ENCODE data around the gene CCRL2. TPM values are rescaled to one million over a fixed set of nuclear protein-coding genes. Genes with fewer than 3 reads are reported as not detected.

The CCRL2 gene
- total and polyA plus RNA-seq, 9 of the 15 experiments (the other 6 are each of a cell fraction or from before 2014, with no cell fraction given), result 3.4 to 5.7 (median 4.0) TPM

- TF ChIP-seq THAP12 (CRISPR knock-in tag; IDR thresholded peaks at IDR 0.05) (no peak), BCLAF1 (IDR thresholded peaks at IDR 0.05; ENCODE audit: borderline replicate concordance in 1 of 2, control insufficient read depth in 1 of 2, low read depth in 2 of 2, low read length in 1 of 2) (no peak), THRA (IDR thresholded peaks at IDR 0.05) (no peak), ZNF436 (CRISPR knock-in tag; IDR thresholded peaks at IDR 0.05) (no peak), ILF3 (IDR thresholded peaks at IDR 0.05; ENCODE audit: borderline replicate concordance) (no peak), RBFOX2 (IDR thresholded peaks at IDR 0.05; ENCODE audit: low read depth, low read length) (no peak), KDM1A (IDR thresholded peaks at IDR 0.05) (peak; percentile 99), CBFA2T3 (IDR thresholded peaks at IDR 0.05) (peak; percentile 94), ZNF583 (CRISPR knock-in tag; IDR thresholded peaks at IDR 0.05) (0 out of 2 replicates have a peak, but pooled peaks have one; percentile 50), CHD2 (IDR thresholded peaks at IDR 0.05; ENCODE audit: low read depth, low read length) (no peak), ZNF644 (tag; IDR thresholded peaks at IDR 0.05; ENCODE audit: low read depth) (peak; percentile 76; the same call in 1 of the 2 replicates), ZNF232 (CRISPR knock-in tag; IDR thresholded peaks at IDR 0.05) (no peak)
- TF ChIP-seq, protein P1, sequence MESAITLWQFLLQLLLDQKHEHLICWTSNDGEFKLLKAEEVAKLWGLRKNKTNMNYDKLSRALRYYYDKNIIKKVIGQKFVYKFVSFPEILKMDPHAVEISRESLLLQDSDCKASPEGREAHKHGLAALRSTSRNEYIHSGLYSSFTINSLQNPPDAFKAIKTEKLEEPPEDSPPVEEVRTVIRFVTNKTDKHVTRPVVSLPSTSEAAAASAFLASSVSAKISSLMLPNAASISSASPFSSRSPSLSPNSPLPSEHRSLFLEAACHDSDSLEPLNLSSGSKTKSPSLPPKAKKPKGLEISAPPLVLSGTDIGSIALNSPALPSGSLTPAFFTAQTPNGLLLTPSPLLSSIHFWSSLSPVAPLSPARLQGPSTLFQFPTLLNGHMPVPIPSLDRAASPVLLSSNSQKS (CRISPR knock-in tag; IDR thresholded peaks at IDR 0.05), result no peak
- TF ChIP-seq, protein P2, sequence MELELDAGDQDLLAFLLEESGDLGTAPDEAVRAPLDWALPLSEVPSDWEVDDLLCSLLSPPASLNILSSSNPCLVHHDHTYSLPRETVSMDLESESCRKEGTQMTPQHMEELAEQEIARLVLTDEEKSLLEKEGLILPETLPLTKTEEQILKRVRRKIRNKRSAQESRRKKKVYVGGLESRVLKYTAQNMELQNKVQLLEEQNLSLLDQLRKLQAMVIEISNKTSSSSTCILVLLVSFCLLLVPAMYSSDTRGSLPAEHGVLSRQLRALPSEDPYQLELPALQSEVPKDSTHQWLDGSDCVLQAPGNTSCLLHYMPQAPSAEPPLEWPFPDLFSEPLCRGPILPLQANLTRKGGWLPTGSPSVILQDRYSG (tag; conservative IDR thresholded peaks at IDR 0.05; ENCODE audit: low read depth), result no peak
Observed at GRCh38 chr3:46400000-46400734, 6.9 kb upstream of the CCRL2 start (continued).
